Renal pelvis (tissue), 4 donors: ENCODE results near the gene CARM1. TPM values are rescaled to one million over a fixed set of nuclear protein-coding genes. Genes with fewer than 3 reads are reported as not detected.

Experiments
- DNase-seq: peaks from one replicate; pipeline ENCODE4 v3.0.0-alpha.2; 2013
- polyA plus RNA-seq, 3 donors: library from polyadenylated mRNA; unstranded; fragments of 120-200 nt; gene quantifications; one replicate each; pipeline ENCODE4 v1.2.1, GENCODE V29; 2013; ENCODE audit not compliant: insufficient read length in 3 of 3

Gene CARM1
- polyA plus RNA-seq, 3 donors: 50.7 to 52.2 (median 51.9) TPM

- no peak for DNase-seq
Observed at GRCh38 chr19:10968527-10969135, 97.3 kb downstream of the CARM1 start.

- DNase-seq: no peak
Observed at GRCh38 chr19:10971107-10971726, 99.9 kb downstream of the CARM1 start.

Other genes starting within 250 kb of the CARM1 start
- gene SLC44A2, start 246.0 kb upstream of the CARM1 start, polyA plus RNA-seq: 100 to 1,000 TPM; 184 to 215 (median 189) TPM
- gene ILF3, start 217.2 kb upstream of the CARM1 start, polyA plus RNA-seq: 100 to 1,000 TPM; 288 to 368 (median 331) TPM
- 10 to 100 TPM; 65.6 to 79.6 (median 73.6) TPM for gene QTRT1, start 170.1 kb upstream of the CARM1 start, polyA plus RNA-seq
- 100 to 1,000 TPM; 130 to 167 (median 158) TPM for gene DNM2, start 153.5 kb upstream of the CARM1 start, polyA plus RNA-seq
- 10 to 100 TPM; 52.6 to 65.4 (median 64.4) TPM for gene TMED1, start 35.3 kb upstream of the CARM1 start, polyA plus RNA-seq
- 1 to 10 TPM; 1.7 to 2.1 (median 1.8) TPM for gene C19orf38, start 23.1 kb upstream of the CARM1 start, polyA plus RNA-seq
- gene YIPF2, start 57.1 kb downstream of the CARM1 start, polyA plus RNA-seq: 10 to 100 TPM; 44.5 to 53.1 (median 49.5) TPM
- gene TIMM29, start 57.3 kb downstream of the CARM1 start, polyA plus RNA-seq: 10 to 100 TPM; 26.3 to 33.3 (median 31.1) TPM
- 100 to 1,000 TPM; 164 to 189 (median 168) TPM for gene SMARCA4, start 89.5 kb downstream of the CARM1 start, polyA plus RNA-seq
- 10 to 100 TPM; 23.1 to 37.2 (median 31.6) TPM for gene LDLR, start 217.9 kb downstream of the CARM1 start, polyA plus RNA-seq